ENCODE data around the gene DIP2B. TPM values are rescaled to one million over a fixed set of nuclear protein-coding genes. Genes with fewer than 3 reads are reported as not detected.
A peak's percentile ranks its signal among the peaks of the same experiment; 100 is the strongest.

Gene DIP2B
- polyA plus RNA-seq, 1 of the 3 experiments (the other 2 are of a cell fraction) = 6.6 TPM

GRCh38 chr12:50763639-50764285 is 259.0 kb downstream of the DIP2B start, which contains the start of gene ATF1 (continued):
- TF ChIP-seq CTCF (IDR thresholded peaks at IDR 0.05) (no peak), ELF1 (IDR thresholded peaks at IDR 0.05) (no peak), EP300 (IDR thresholded peaks at IDR 0.05; ENCODE audit: borderline replicate concordance in 1 of 2, low read depth in 1 of 2, low read length in 1 of 2) (no peak), RAD21 (IDR thresholded peaks at IDR 0.05; ENCODE audit: low read length) (no peak), NRF1 (IDR thresholded peaks at IDR 0.05; ENCODE audit: low read depth, low read length) (no peak)

- Histone ChIP-seq H3K4me1 (ENCODE audit: control insufficient read depth in 1 of 2, insufficient read depth in 2 of 2, low read depth in 1 of 2, low read length in 1 of 2) (peaks cover 8 to 9% of the 10 kb centered on the region in 2 experiments; a peak in 1 of 4 replicates), H2AFZ (ENCODE audit: low read depth) (peak overlapping the region; percentile 84), H3K4me2 (peak overlapping the region; percentile 90), H3K27ac (ENCODE audit: low read depth in 2 of 2, low read length in 1 of 2) (peak overlapping the region; percentile 91 to 93), H3K79me2 (ENCODE audit: insufficient read depth) (peaks cover 59% of the 10 kb centered on the region), H3F3A (replicated peaks; ENCODE audit: insufficient read depth) (peaks cover 3% of the 10 kb centered on the region), H3K9me3 (no peaks in the 10 kb centered on the region), H3K36me3 (replicated peaks in 1 of 2; ENCODE audit: control insufficient read depth in 1 of 2, insufficient read depth in 2 of 2, low read length in 1 of 2) (no peaks in the 10 kb centered on the region), H4K20me1 (ENCODE audit: insufficient read depth) (peaks cover 14% of the 10 kb centered on the region), H3K9ac (peak overlapping the region; percentile 94), H3K9me2 (no peaks in the 10 kb centered on the region), H3K4me3 (ENCODE audit: low read depth in 2 of 2, low read length in 1 of 2) (peak overlapping the region; percentile 71 to 73), H3K27me3 (ENCODE audit: insufficient read depth) (no peaks in the 10 kb centered on the region)
- TF ChIP-seq MEF2A (IDR thresholded peaks at IDR 0.05; ENCODE audit: borderline replicate concordance, low read depth) (no peak), TCF12 (IDR thresholded peaks at IDR 0.05) (peak; percentile 24; the same call in 1 of the 2 replicates), CHD2 (IDR thresholded peaks at IDR 0.05; ENCODE audit: low read length, partially characterized antibody) (peak; percentile 85), FOXJ3 (CRISPR knock-in tag; IDR thresholded peaks at IDR 0.05) (no peak), PBX3 (IDR thresholded peaks at IDR 0.05) (0 out of 2 replicates have a peak, but pooled peaks have one; percentile 14), SMC3 (IDR thresholded peaks at IDR 0.05; ENCODE audit: low read depth, low read length) (no peak), ELF1 (IDR thresholded peaks at IDR 0.05) (peak; percentile 45; the same call in 1 of the 2 replicates), EP300 (IDR thresholded peaks at IDR 0.05; ENCODE audit: borderline replicate concordance in 1 of 2, low read depth in 1 of 2, low read length in 1 of 2) (no peak), MXI1 (IDR thresholded peaks at IDR 0.05; ENCODE audit: low read depth, low read length) (peak; percentile 28; the same call in 1 of the 2 replicates), FOSL2 (IDR thresholded peaks at IDR 0.05; ENCODE audit: borderline replicate concordance, low read depth) (no peak), NFIC (IDR thresholded peaks at IDR 0.05; ENCODE audit: borderline replicate concordance) (no peak), YY1 (IDR thresholded peaks at IDR 0.05; ENCODE audit: low read depth) (no peak), NRF1 (IDR thresholded peaks at IDR 0.05; ENCODE audit: low read depth, low read length) (peak; percentile 52), REST (IDR thresholded peaks at IDR 0.05; ENCODE audit: low read depth, low read length) (no peak)
- peak; percentile 91 for DNase-seq
- CTCF ChIA-PET = interaction anchor here (0.6 to 3.4 kb wide), 41 partner anchors 10 to 654 kb away, joined by 3 to 32 read pairs (median 4); partner anchors contain the start of genes DIP2B and SLC11A2
- WGBS (ENCODE audit: low lambda C conversion rate) = 0% methylated on average over 18 of the region's 91 CpGs
- POLR2A ChIA-PET = interaction anchor here (0.6 to 1.4 kb wide), 8 partner anchors 17 to 319 kb away, joined by 3 to 4 read pairs (median 3); partner anchors contain the start of gene CSRNP2
These were observed 259.7 kb downstream of the DIP2B start for GRCh38 chr12:50764286-50765094.
